HUES64 (cell line): ENCODE measurements around the gene UBASH3B. TPM values are rescaled to one million over a fixed set of nuclear protein-coding genes. Genes with fewer than 3 reads are reported as not detected.
"Not testable (repeated sequence)": the region's sequence is repeated elsewhere in the genome, so short reads cannot be mapped to it uniquely, and the experiment has no call there.

Experiments
- H3K27ac ChIP-seq: 2 replicates; pipeline ENCODE4 v1.7.0; 2013; ENCODE audit warnings: low read depth, low read length, inconsistent platforms
- H3K27me3 ChIP-seq: 2 replicates; pipeline ENCODE4 v1.6.1; 2013; ENCODE audit warnings: mild to moderate bottlenecking, low read length; ENCODE audit not compliant: insufficient read depth
- H3K36me3 ChIP-seq: 2 replicates; pipeline ENCODE4 v1.6.1; 2013; ENCODE audit warnings: mild to moderate bottlenecking, low read length; ENCODE audit not compliant: insufficient read depth
- H3K4me1 ChIP-seq: 2 replicates; pipeline ENCODE4 v1.6.1; 2013; ENCODE audit warnings: mild to moderate bottlenecking, low read length, moderate library complexity; ENCODE audit not compliant: insufficient read depth
- H3K4me3 ChIP-seq: 2 replicates; pipeline ENCODE4 v1.5.1; 2013; ENCODE audit warnings: mild to moderate bottlenecking, low read length, moderate library complexity
- H3K9ac ChIP-seq: 2 replicates; pipeline ENCODE4 v1.6.1; 2013; ENCODE audit warnings: mild to moderate bottlenecking, low read depth, low read length
- H3K9me3 ChIP-seq: 2 replicates; pipeline ENCODE4 v1.6.1; 2013; ENCODE audit warnings: low read depth, low read length; ENCODE audit not compliant: insufficient read depth
- WGBS: fragments of 150-250, 120-280 bp; methylation state at CpG from one replicate; pipeline ENCODE4 v1.1.7; 2013; ENCODE audit warnings: missing lambda C conversion rate; 5-methylcytosine and 5-hydroxymethylcytosine counted together
- polyA plus RNA-seq, 2 experiments: library from polyadenylated mRNA; stranded (reverse); fragments of 50-300 nt; gene quantifications; one replicate each; pipeline ENCODE4 v1.2.3, GENCODE V29; 2013

Gene UBASH3B
- polyA plus RNA-seq (2013, experiment 1 of 2): 4.1 TPM
- polyA plus RNA-seq (2013, experiment 2 of 2): 4.2 TPM

- Histone ChIP-seq H3K27me3 (peaks cover 35% of the 10 kb centered on the region), H3K36me3 (no peaks in the 10 kb centered on the region), H3K9me3 (no peaks in the 10 kb centered on the region), H3K27ac (peak within 1 kb of the TSS; percentile 25; the same call in 1 of the 2 replicates), H3K4me1 (peaks cover 3% of the 10 kb centered on the region; the same call in 1 of the 2 replicates), H3K4me3 (peak within 1 kb of the TSS; percentile 77), H3K9ac (peak within 1 kb of the TSS; percentile 62)
- under 1% methylated on average over 39 of the region's 39 CpGs for WGBS
Observed at GRCh38 chr11:122655527-122656072, at the start of gene UBASH3B. UBASH3B (plus strand) TSS chr11:122655722; CDS start chr11:122656050, 328 bp downstream.

- not testable (repeated sequence) for H3K4me3 ChIP-seq, H3K9me3 ChIP-seq, H3K27ac ChIP-seq, H3K36me3 ChIP-seq, H3K27me3 ChIP-seq, H3K4me1 ChIP-seq, H3K9ac ChIP-seq
- WGBS: 98% methylated on average over 2 of the region's 2 CpGs
Observed at GRCh38 chr11:122607162-122607561, 48.4 kb upstream of the UBASH3B start.

- H3K9me3 ChIP-seq: no peaks in the 10 kb centered on the region
- no peak overlapping the region for H3K27ac ChIP-seq
- WGBS: 97% methylated on average over 6 of the region's 7 CpGs
- H3K4me3 ChIP-seq: no peak overlapping the region
- no peak overlapping the region for H3K9ac ChIP-seq
- H3K36me3 ChIP-seq: no peaks in the 10 kb centered on the region
- H3K27me3 ChIP-seq: no peaks in the 10 kb centered on the region
- no peaks in the 10 kb centered on the region for H3K4me1 ChIP-seq
Observed at GRCh38 chr11:122612123-122612824, 43.2 kb upstream of the UBASH3B start.

GRCh38 chr11:122616718-122617117 is 38.8 kb upstream of the UBASH3B start:
- H3K9ac ChIP-seq: no peak overlapping the region
- WGBS: 76% methylated on average over 4 of the region's 4 CpGs
- H3K36me3 ChIP-seq: no peaks in the 10 kb centered on the region
- H3K27ac ChIP-seq: no peak overlapping the region
- H3K4me3 ChIP-seq: no peak overlapping the region
- no peaks in the 10 kb centered on the region for H3K27me3 ChIP-seq
- H3K4me1 ChIP-seq: no peaks in the 10 kb centered on the region
- peaks cover 5% of the 10 kb centered on the region; the same call in 1 of the 2 replicates for H3K9me3 ChIP-seq

GRCh38 chr11:122617297-122617696 is 38.2 kb upstream of the UBASH3B start:
- Histone ChIP-seq H3K9ac (no peak overlapping the region), H3K27me3 (no peaks in the 10 kb centered on the region), H3K4me3 (no peak overlapping the region), H3K27ac (no peak overlapping the region), H3K9me3 (peaks cover 5% of the 10 kb centered on the region; the same call in 1 of the 2 replicates), H3K4me1 (no peaks in the 10 kb centered on the region), H3K36me3 (no peaks in the 10 kb centered on the region)
- 94% methylated on average over 5 of the region's 5 CpGs for WGBS

GRCh38 chr11:122617926-122618325 is 37.6 kb upstream of the UBASH3B start:
- H3K4me1 ChIP-seq: no peaks in the 10 kb centered on the region
- no peak overlapping the region for H3K27ac ChIP-seq
- H3K9ac ChIP-seq: no peak overlapping the region
- H3K9me3 ChIP-seq: peaks cover 5% of the 10 kb centered on the region; the same call in 1 of the 2 replicates
- no peaks in the 10 kb centered on the region for H3K27me3 ChIP-seq
- no peaks in the 10 kb centered on the region for H3K36me3 ChIP-seq
- H3K4me3 ChIP-seq: no peak overlapping the region
- 92% methylated on average over 6 of the region's 6 CpGs for WGBS

GRCh38 chr11:122618927-122619326 is 36.6 kb upstream of the UBASH3B start:
- Histone ChIP-seq H3K27ac (no peak overlapping the region), H3K9ac (no peak overlapping the region), H3K9me3 (peaks cover 5% of the 10 kb centered on the region; the same call in 1 of the 2 replicates), H3K4me1 (no peaks in the 10 kb centered on the region), H3K27me3 (no peaks in the 10 kb centered on the region), H3K36me3 (no peaks in the 10 kb centered on the region), H3K4me3 (no peak overlapping the region)
- 96% methylated on average over 19 of the region's 19 CpGs for WGBS

GRCh38 chr11:122619757-122620156 is 35.8 kb upstream of the UBASH3B start:
- no peaks in the 10 kb centered on the region for H3K36me3 ChIP-seq
- peaks cover 5% of the 10 kb centered on the region; the same call in 1 of the 2 replicates for H3K9me3 ChIP-seq
- no peak overlapping the region for H3K27ac ChIP-seq
- H3K4me3 ChIP-seq: no peak overlapping the region
- H3K9ac ChIP-seq: no peak overlapping the region
- 91% methylated on average over 2 of the region's 3 CpGs for WGBS
- no peaks in the 10 kb centered on the region for H3K4me1 ChIP-seq
- H3K27me3 ChIP-seq: no peaks in the 10 kb centered on the region

GRCh38 chr11:122625501-122625900 is 30.0 kb upstream of the UBASH3B start:
- not testable (repeated sequence) for H3K4me1 ChIP-seq, H3K9ac ChIP-seq, H3K36me3 ChIP-seq, H3K27me3 ChIP-seq, H3K9me3 ChIP-seq, H3K27ac ChIP-seq, H3K4me3 ChIP-seq
- WGBS: 90% methylated on average over 6 of the region's 7 CpGs

- Histone ChIP-seq H3K36me3 (no peaks in the 10 kb centered on the region), H3K27me3 (no peaks in the 10 kb centered on the region), H3K4me3 (no peak overlapping the region), H3K4me1 (no peaks in the 10 kb centered on the region), H3K9me3 (no peaks in the 10 kb centered on the region), H3K27ac (no peak overlapping the region), H3K9ac (no peak overlapping the region)
- WGBS: 89% methylated on average over 8 of the region's 8 CpGs
Observed at GRCh38 chr11:122625976-122626665, 29.4 kb upstream of the UBASH3B start.

GRCh38 chr11:122627745-122628144 is 27.8 kb upstream of the UBASH3B start:
- H3K9ac ChIP-seq: no peak overlapping the region
- no peaks in the 10 kb centered on the region for H3K4me1 ChIP-seq
- no peaks in the 10 kb centered on the region for H3K9me3 ChIP-seq
- 91% methylated on average over 3 of the region's 3 CpGs for WGBS
- H3K4me3 ChIP-seq: no peak overlapping the region
- no peaks in the 10 kb centered on the region for H3K36me3 ChIP-seq
- no peaks in the 10 kb centered on the region for H3K27me3 ChIP-seq
- H3K27ac ChIP-seq: no peak overlapping the region
